NCI-H146 (cell line): ENCODE results near the gene ITFG1.
"Not testable (repeated sequence)": the region's sequence is repeated elsewhere in the genome, so short reads cannot be mapped to it uniquely, and the experiment has no call there.

Experiments
- DNase-seq: peaks from one replicate; lab custom pipeline; 2025; lab: John Stamatoyannopoulos, UW

Gene ITFG1

GRCh38 chr16:47236716-47237115 lies 224.1 kb downstream of the ITFG1 start:
- no peak for DNase-seq

- no peak for DNase-seq
Observed at GRCh38 chr16:47230296-47230695, 230.6 kb downstream of the ITFG1 start.

DNA sequence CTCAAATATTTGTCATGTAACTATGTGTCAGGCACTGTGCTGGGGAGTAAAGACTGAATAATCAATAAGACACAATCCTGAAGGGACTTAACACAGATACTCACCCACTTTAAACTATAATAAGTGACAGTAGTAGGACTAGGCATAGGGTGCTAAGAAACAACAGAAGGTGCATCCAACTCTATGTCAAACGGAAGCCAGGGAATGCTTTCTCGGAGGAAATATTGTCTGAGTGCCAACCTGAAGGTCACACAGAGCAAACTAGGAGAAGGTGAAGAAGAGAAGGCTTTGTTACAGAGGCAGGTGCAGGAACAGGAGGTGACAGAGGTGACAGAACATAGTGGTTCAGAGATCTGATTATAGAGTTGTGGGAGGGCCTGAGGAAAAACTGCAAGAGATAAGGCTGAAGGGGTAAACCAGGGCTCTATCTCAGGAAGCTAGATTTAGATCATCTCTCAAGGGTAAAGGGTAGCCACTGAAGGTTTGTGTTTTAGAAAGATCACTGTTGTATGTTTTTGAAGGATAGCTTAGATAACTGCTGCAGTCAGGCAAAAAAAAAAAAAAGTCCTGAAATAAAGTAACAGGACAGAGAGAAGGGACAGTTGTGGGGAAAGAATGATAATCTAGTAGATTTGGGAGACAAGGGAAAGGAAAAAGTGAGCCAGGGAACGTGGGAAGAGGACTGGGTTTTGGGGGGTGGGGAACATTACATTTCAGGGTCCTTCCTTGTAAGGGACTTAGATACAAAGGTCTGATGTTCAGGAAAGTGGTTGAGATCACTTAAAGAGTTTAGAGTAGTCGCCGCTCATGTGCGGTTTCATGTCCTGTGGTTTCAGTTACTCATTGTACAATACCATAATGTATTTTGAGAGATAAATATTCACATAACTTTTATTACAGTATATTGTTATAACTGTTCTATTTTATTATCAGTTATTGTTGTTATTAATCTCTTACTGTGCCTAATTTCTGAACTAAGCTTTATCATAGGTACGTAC lies 231.5 kb downstream of the ITFG1 start:
- DNase-seq, result no peak

DNA sequence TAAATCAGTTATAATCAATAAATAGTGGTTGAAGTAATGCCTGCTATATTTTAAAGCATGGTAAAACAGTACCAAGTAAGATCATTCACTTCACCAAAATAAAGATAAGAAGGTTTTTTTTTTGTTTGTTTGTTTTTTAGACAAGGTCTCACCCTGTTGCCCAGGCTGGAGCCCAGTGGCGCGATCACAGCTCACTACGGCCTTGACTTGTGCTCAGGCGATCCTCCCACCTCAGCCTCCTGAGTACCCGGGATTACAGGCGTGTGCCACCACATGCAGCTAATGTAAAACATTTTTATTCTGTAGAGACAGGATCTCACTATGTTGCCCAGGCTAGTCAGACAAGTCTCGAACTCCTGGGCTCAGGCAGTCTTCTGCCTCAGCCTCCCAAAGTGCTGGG lies 232.6 kb downstream of the ITFG1 start:
- no peak for DNase-seq

GRCh38 chr16:47213761-47214440 lies 247.0 kb downstream of the ITFG1 start:
- DNase-seq, result no peak

- DNase-seq, result no peak
Observed at GRCh38 chr16:47211218-47211617, 249.6 kb downstream of the ITFG1 start.

DNA sequence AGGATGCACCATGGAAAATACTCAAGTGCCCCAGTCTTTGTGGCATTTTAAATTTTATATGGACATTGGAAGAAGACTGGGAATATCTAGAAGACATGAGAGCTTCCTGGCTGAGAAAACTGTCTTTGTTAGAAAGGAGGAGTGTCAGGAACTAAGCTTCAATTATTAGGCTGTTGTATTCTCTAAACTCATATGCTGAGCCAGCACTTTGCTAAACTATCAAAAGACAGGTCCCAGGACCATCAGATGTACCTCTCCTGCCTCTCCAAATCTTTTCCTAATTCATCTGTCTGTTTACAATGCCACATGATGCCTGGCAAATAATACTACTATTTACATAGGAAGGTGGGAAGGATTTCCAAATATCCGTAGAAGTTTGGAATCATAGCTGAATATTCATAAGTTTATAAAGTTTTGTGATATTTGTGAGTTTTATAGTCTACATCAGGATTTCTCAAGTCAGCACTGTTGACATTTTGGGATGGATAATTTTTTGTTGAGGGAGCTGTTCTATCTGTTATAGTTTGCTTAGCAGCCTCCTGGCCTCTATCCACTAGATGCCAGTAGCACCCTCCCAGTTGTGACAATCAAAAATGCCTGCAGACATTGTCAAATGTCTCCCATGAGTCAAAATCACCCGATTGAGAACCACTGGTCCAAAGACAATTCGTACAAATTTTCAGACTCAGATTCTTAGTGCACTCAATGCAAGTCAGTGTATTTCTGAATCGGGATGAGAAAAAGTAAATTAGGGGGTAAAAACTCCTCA lies 255.9 kb downstream of the ITFG1 start:
- peak; percentile 9 for DNase-seq

DNA sequence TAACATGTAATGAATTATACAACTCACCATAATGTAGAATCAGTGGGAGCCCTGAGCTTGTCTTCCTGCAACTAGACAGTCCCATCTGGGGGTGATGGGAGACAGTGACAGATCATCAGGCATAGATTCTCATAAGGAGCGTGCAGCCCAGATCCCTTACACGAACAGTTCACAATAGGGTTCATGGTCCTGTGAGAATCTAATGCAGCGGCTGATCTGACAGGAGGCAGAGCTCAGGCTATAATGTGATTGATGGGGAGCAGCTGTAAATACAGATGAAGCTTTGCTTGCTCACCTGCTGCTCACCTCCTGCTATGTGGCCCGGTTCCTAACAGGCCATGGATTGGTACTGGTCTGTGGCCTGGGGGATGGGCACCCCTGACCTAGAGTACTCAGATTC lies 257.4 kb downstream of the ITFG1 start:
- peak; percentile 92 for DNase-seq

DNA sequence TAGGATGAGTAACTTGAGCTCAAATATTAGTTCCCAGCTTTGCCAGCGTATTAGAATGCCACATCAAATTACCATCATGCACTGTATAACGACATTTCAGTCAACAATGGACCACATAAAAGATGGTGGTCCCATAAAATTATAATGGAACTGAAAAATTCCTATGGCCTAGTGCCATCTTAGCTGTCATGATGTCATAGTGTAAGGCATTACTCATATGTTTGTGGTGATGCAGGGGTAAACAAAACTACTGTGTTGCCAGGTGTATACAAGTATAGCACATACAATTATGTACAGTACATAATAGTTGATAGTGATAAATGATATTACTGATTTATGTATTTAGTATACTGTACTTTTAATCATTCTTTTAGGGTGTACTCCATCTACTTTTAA lies 262.7 kb downstream of the ITFG1 start:
- DNase-seq, result no peak

DNA sequence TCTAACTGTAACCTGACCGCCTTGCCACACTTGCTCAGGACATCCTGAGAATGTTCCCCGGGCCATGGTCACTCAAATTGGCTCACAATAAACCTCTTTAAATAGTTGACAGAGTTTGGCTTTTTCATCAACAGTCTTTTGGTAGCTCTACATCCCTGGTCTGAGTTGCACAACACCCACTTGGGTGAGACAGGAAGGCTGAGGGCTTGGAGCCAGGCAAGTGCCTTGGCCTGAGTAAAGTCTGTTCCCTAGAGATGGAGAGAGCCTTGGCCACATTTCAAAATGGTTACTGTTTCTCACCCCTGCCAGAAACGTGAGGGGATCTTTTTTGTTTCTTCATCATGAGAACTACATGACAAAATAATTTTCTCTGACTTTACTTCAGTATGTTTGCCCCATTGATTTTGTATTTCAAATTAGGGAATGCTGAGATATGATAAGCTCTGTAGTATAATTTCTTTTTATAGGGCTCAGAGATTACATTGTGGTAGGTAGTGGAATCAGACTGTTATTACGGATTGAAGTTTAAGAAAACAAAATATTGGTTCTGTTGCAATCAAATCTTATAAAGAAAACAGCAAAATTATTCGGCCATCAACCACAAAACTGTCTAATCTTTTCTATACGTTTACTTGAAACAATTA lies 263.2 kb downstream of the ITFG1 start:
- DNase-seq, result no peak

GRCh38 chr16:47196457-47196856 lies 264.4 kb downstream of the ITFG1 start:
- DNase-seq, result no peak

DNA sequence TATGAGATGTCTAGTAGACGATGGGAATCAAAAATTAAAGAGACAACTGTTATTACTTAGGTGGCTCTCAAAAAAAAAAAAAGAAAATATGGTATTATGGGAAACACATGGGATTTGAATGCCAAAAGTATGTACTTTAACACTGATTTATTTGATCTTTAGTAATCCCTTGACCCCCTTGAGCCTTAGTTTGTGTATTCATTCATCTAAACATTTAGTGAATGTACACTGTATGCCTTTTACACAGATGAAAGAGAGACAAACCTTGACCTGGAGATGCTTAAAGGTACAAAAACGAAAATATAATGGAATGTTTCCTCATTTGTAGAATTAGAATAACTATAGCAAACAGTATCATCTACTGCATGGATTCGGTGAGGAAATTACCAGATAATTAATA lies 278.5 kb downstream of the ITFG1 start:
- no peak for DNase-seq

- DNase-seq, result not testable (repeated sequence)
Observed at GRCh38 chr16:47181066-47181465, 279.8 kb downstream of the ITFG1 start.

- no peak for DNase-seq
Observed at GRCh38 chr16:47180073-47180472, 280.8 kb downstream of the ITFG1 start.

DNA sequence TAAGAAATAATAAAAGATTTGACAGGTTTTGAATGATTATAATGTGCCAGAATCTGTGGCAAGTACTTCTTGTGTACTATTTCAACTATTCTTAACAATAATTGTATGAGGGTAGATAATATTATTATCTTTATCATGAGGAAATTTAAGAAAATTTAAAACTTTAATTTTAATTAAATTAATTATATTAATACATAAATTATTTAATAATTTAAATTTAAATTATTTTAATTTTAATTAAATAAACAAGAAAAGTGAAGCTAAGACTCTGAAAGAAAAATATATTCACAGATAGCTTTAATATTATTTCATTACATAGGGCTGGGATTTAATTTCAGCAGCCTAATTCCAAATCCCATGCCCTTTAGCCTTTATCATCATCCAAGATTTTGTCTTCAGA lies 285.7 kb downstream of the ITFG1 start:
- no peak for DNase-seq

DNA sequence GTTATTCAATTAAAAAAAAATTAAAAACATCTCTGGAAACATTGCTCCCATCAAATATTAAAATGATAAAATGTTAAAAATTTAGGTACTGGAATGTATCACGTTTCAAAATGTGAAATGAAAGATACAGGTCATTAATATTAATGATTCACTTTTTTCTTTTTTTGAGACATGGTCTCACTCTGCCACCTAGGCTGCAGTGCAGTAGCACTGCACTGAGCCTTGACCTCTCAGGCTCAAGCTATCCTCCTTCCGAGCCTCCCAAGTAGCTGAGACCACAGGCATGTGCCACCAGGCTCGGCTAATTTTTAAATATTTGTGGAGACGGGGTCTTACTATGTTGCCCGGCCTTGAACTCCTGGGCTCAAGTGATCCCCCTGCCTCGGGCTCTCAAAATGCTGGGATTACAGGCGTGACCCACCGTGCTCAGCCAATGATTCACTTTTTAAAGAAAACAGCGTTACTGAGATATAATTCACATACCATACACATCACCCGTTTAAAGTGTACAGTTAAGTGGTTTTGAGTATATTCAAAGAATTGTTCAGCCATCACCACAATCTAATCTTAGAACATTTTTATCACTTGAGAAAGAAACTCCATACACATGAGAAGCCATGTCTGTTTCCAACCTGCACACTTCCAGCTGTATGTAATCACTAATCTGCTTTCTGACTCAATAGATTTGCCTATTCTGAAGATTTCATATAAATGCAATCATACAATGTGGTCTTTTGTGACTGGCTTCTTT lies 298.0 kb downstream of the ITFG1 start:
- DNase-seq, result no peak

DNA sequence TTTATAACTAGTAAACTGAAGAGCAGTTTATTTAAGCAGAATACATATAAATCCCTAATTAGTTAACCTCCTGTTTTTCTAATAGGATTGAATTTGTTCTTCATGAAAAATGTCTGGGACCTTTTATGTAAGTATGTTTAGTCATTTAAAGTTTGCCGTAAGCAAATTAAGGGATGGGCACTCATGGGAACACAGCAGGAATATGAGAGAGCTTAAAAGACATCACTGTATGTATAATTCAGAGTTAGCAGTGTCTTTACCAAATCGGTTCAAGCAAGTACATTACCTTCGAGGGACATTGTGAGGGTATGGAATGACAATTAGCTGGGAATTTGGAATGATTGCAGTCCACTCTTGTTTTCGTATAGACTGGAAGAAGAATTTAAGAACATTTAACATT lies 299.4 kb downstream of the ITFG1 start:
- DNase-seq, result no peak

GRCh38 chr16:47160422-47160821 lies 300.4 kb downstream of the ITFG1 start:
- no peak for DNase-seq

GRCh38 chr16:47158992-47159391 lies 301.9 kb downstream of the ITFG1 start:
- no peak for DNase-seq

DNA sequence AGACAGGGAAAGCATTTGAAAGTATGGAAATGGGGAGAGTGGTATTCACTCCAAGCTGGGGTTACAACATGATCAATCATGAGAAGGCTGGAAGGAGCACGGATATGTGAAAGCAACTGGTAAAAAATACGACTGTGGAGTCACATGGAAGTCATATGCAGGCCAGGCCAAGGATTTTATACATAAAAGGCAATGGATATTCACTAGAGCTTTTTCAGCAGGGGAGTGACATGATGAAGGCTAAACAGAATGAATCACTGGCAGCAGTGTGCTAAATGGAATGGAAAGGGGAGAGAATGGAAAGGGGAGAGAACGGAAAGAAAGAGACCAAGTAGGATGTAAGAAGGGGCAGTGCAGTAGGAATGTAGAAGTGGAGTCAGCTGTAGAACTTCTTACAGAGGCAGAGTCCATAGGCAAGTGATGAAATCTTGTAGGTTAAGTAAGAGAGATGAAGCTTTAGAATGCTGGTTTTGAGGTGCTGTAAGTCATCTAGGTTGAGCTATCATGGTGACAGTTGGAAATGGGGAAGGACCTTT lies 304.1 kb downstream of the ITFG1 start:
- DNase-seq, result no peak

GRCh38 chr16:47152501-47152900 lies 308.4 kb downstream of the ITFG1 start:
- DNase-seq, result not testable (repeated sequence)
